Posterior cingulate gyrus (tissue), 11 donors: ENCODE data around the gene FYTTD1.

Experiments used
- DNase-seq, 10 donors: peaks; one replicate each; pipeline versions ENCODE4 v3.0.0 to v3.0.0-alpha.2; 2020 to 2021; ENCODE audit warnings: mixed read lengths in 3 of 10
- intact Hi-C: fragments of 100-400 bp; cut with DNase I; formaldehyde crosslinking; loops from one replicate; pipeline ENCODE4 v1.15.1; 2023

FYTTD1 gene

GRCh38 chr3:197820550-197821335, 71.1 kb downstream of the FYTTD1 start:
- intact Hi-C loops: no loop called here
- DNase-seq: no peak

GRCh38 chr3:197829397-197830045, 79.8 kb downstream of the FYTTD1 start:
- intact Hi-C loops: no loop called here
- no peak for DNase-seq

- intact Hi-C loops: no loop called here
- DNase-seq: no peak
Measured at GRCh38 chr3:197830308-197830966, 80.8 kb downstream of the FYTTD1 start.

- DNase-seq: no peak
- intact Hi-C loops: no loop called here
Measured at GRCh38 chr3:197830967-197831313, 81.3 kb downstream of the FYTTD1 start.

GRCh38 chr3:197833930-197834715, 84.4 kb downstream of the FYTTD1 start:
- intact Hi-C loops: no loop called here
- DNase-seq: no peak

- DNase-seq: no peak
- intact Hi-C loops: no loop called here
Measured at GRCh38 chr3:197835509-197835908, 85.8 kb downstream of the FYTTD1 start.

- no peak for DNase-seq
- intact Hi-C loops: no loop called here
Measured at GRCh38 chr3:197836244-197836643, 86.6 kb downstream of the FYTTD1 start.
